Testis (tissue), 2 donors: ENCODE results near the gene NDUFA12.

ENCODE experiments used
- POLR2A ChIP-seq: fragments of 450-650 bp; IDR thresholded peaks from one replicate; pipeline ENCODE4 v1.6.1; 2017; ENCODE audit warnings: antibody characterized with exemption, mild to moderate bottlenecking, moderate library complexity
- TF ChIP-seq, protein P1 (sequence below), 3 experiments: fragments of 450-650 bp in 2 of 3; fragments of 200-600 bp in 1 of 3; sonication (generic) in 1 of 3; IDR thresholded peaks; one replicate each; pipeline ENCODE4 v1.5.1; 2016 to 2019; ENCODE audit warnings: antibody characterized with exemption in 3 of 3, mild to moderate bottlenecking in 2 of 3, moderate library complexity in 1 of 3

DNA sequence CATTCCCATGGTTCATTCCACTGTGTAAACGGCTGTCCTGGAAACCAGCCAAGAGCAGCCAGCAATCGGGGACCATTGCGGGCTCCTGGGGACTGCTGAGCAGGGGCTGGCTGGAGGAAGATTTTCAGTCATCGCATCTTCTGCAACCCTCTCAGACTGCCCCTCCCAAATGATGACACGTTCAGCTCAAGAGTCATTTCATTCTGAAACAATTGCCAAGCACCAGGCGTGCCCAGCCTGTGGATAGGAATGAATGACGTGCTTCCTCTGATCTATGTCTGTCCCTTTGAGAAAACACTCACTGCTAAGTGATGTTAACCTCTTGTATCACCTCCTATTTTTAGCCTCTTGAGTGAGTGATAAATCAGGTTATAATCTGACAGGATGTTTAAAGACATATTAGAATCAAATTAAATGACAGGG lies 62.0 kb downstream of the NDUFA12 start:
- no peak for TF ChIP-seq POLR2A
- TF ChIP-seq, protein P1, sequence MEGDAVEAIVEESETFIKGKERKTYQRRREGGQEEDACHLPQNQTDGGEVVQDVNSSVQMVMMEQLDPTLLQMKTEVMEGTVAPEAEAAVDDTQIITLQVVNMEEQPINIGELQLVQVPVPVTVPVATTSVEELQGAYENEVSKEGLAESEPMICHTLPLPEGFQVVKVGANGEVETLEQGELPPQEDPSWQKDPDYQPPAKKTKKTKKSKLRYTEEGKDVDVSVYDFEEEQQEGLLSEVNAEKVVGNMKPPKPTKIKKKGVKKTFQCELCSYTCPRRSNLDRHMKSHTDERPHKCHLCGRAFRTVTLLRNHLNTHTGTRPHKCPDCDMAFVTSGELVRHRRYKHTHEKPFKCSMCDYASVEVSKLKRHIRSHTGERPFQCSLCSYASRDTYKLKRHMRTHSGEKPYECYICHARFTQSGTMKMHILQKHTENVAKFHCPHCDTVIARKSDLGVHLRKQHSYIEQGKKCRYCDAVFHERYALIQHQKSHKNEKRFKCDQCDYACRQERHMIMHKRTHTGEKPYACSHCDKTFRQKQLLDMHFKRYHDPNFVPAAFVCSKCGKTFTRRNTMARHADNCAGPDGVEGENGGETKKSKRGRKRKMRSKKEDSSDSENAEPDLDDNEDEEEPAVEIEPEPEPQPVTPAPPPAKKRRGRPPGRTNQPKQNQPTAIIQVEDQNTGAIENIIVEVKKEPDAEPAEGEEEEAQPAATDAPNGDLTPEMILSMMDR (IDR thresholded peaks at IDR 0.05) = no peak
